Measurements from ENCODE around the gene NECTIN2.
"Not testable (repeated sequence)": the region's sequence is repeated elsewhere in the genome, so short reads cannot be mapped to it uniquely, and the experiment has no call there.

Gene NECTIN2

GRCh38 chr19:44897835-44898234 is 51.7 kb downstream of the NECTIN2 start:
- no peak for TF ChIP-seq GATA3 (IDR thresholded peaks at IDR 0.05; ENCODE audit: low read depth, low read length)
- TF ChIP-seq GATA2 (IDR thresholded peaks at IDR 0.05; ENCODE audit: low read depth, low read length) = no peak

GRCh38 chr19:44900328-44901244 is 54.5 kb downstream of the NECTIN2 start:
- TF ChIP-seq GATA2 (IDR thresholded peaks at IDR 0.05; ENCODE audit: low read depth, low read length) (no peak), GATA3 (IDR thresholded peaks at IDR 0.05; ENCODE audit: low read depth, low read length) (no peak)

GRCh38 chr19:44903216-44903601 is 57.1 kb downstream of the NECTIN2 start:
- no peak for TF ChIP-seq GATA2 (IDR thresholded peaks at IDR 0.05; ENCODE audit: low read depth, low read length)
- TF ChIP-seq GATA3 (IDR thresholded peaks at IDR 0.05; ENCODE audit: low read depth, low read length) = no peak

- TF ChIP-seq GATA2 (IDR thresholded peaks at IDR 0.05; ENCODE audit: low read depth, low read length) = no peak
- no peak for TF ChIP-seq GATA3 (IDR thresholded peaks at IDR 0.05; ENCODE audit: low read depth, low read length)
Measured at GRCh38 chr19:44903602-44904425, 57.7 kb downstream of the NECTIN2 start.

- no peak for TF ChIP-seq GATA2 (IDR thresholded peaks at IDR 0.05; ENCODE audit: low read depth, low read length)
- no peak for TF ChIP-seq GATA3 (IDR thresholded peaks at IDR 0.05; ENCODE audit: low read depth, low read length)
Measured at GRCh38 chr19:44904426-44904994, 58.4 kb downstream of the NECTIN2 start.

GRCh38 chr19:44905437-44906160 is 59.5 kb downstream of the NECTIN2 start, which contains the start of gene APOE:
APOE (plus strand) TSS chr19:44905796; CDS start chr19:44906625, 829 bp downstream.
- TF ChIP-seq GATA2 (IDR thresholded peaks at IDR 0.05; ENCODE audit: low read depth, low read length) (no peak), GATA3 (IDR thresholded peaks at IDR 0.05; ENCODE audit: low read depth, low read length) (no peak)

- no peak for TF ChIP-seq GATA3 (IDR thresholded peaks at IDR 0.05; ENCODE audit: low read depth, low read length)
- no peak for TF ChIP-seq GATA2 (IDR thresholded peaks at IDR 0.05; ENCODE audit: low read depth, low read length)
Measured at GRCh38 chr19:44907613-44908012, 61.5 kb downstream of the NECTIN2 start.

- TF ChIP-seq GATA3 (IDR thresholded peaks at IDR 0.05; ENCODE audit: low read depth, low read length) (no peak), GATA2 (IDR thresholded peaks at IDR 0.05; ENCODE audit: low read depth, low read length) (no peak)
Measured at GRCh38 chr19:44908074-44908835, 62.2 kb downstream of the NECTIN2 start.

GRCh38 chr19:44908836-44909261 is 62.8 kb downstream of the NECTIN2 start:
- no peak for TF ChIP-seq GATA3 (IDR thresholded peaks at IDR 0.05; ENCODE audit: low read depth, low read length)
- no peak for TF ChIP-seq GATA2 (IDR thresholded peaks at IDR 0.05; ENCODE audit: low read depth, low read length)

- TF ChIP-seq GATA2 (IDR thresholded peaks at IDR 0.05; ENCODE audit: low read depth, low read length) (no peak), GATA3 (IDR thresholded peaks at IDR 0.05; ENCODE audit: low read depth, low read length) (no peak)
Measured at GRCh38 chr19:44909775-44910174, 63.7 kb downstream of the NECTIN2 start.

GRCh38 chr19:44912854-44913253 is 66.8 kb downstream of the NECTIN2 start:
- TF ChIP-seq GATA2 (IDR thresholded peaks at IDR 0.05; ENCODE audit: low read depth, low read length) = no peak
- no peak for TF ChIP-seq GATA3 (IDR thresholded peaks at IDR 0.05; ENCODE audit: low read depth, low read length)

GRCh38 chr19:44914433-44915206 is 68.5 kb downstream of the NECTIN2 start, which contains the start of gene APOC1:
APOC1 (plus strand) TSS chr19:44914608; CDS start chr19:44914892, 284 bp downstream.
- not testable (repeated sequence) for TF ChIP-seq GATA3, GATA2 (IDR thresholded peaks at IDR 0.05; ENCODE audit: low read depth, low read length)

Measured in SH-SY5Y (cell line).